Transverse colon (tissue), 4 donors: ENCODE measurements around the gene DZIP3. TPM values are rescaled to one million over a fixed set of nuclear protein-coding genes. Genes with fewer than 3 reads are reported as not detected.

Experiments used
- DNase-seq: peaks from one replicate; pipeline ENCODE4 v3.0.0-alpha.2; 2019
- H3K27ac ChIP-seq, 4 donors: fragments of 200-600 bp; sonication (generic); 2 replicates each; pipeline ENCODE4 v1.5.1; 2016 to 2018; ENCODE audit warnings: inconsistent platforms in 4 of 4
- H3K27me3 ChIP-seq: fragments of 200-600 bp; sonication (generic); 2 replicates; pipeline ENCODE4 v1.5.1; 2017; ENCODE audit warnings: inconsistent platforms
- H3K36me3 ChIP-seq, 4 donors: fragments of 200-600 bp; sonication (generic); 2 replicates each; pipeline ENCODE4 v1.5.1; 2017 to 2019; ENCODE audit warnings: inconsistent platforms in 4 of 4
- H3K4me1 ChIP-seq, 4 donors: fragments of 200-600 bp; sonication (generic); 2 replicates each; pipeline ENCODE4 v1.5.1; 2017 to 2020; ENCODE audit warnings: inconsistent platforms in 4 of 4
- H3K4me3 ChIP-seq, 4 donors: fragments of 200-600 bp; sonication (generic); 1 replicate in 1 of 4; 2 replicates in 3 of 4; pipeline versions ENCODE4 v1.5.1 to v1.6.1; 2017 to 2019; ENCODE audit warnings: inconsistent platforms in 4 of 4
- H3K9me3 ChIP-seq, 2 donors: fragments of 200-600 bp; sonication (generic); 2 replicates each; pipeline ENCODE4 v1.5.1; 2017 to 2019; ENCODE audit warnings: inconsistent platforms in 2 of 2
- CTCF ChIP-seq, 5 experiments: fragments of 200-600 bp in 3 of 5; fragments of 450-650 bp in 2 of 5; sonication (generic) in 3 of 5; IDR thresholded peaks; 1 replicate in 2 of 5; 2 replicates in 3 of 5; pipeline ENCODE4 v1.5.1; 2016 to 2017; ENCODE audit warnings: antibody characterized with exemption in 5 of 5, inconsistent platforms in 3 of 5, mild to moderate bottlenecking in 2 of 5, moderate library complexity in 1 of 5
- EP300 ChIP-seq: sonication (generic); formaldehyde crosslinking; IDR thresholded peaks from one replicate; pipeline ENCODE4 v1.6.1; 2017; ENCODE audit warnings: antibody characterized with exemption, low read depth
- POLR2A ChIP-seq: fragments of 450-650 bp; IDR thresholded peaks from one replicate; pipeline ENCODE4 v1.6.1; 2016; ENCODE audit warnings: antibody characterized with exemption, mild to moderate bottlenecking, moderate library complexity
- POLR2AphosphoS5 ChIP-seq, 3 donors: sonication (generic); formaldehyde crosslinking; IDR thresholded peaks; one replicate each; pipeline ENCODE4 v1.6.1; 2016; ENCODE audit warnings: antibody characterized with exemption in 3 of 3
- WGBS, 2 donors: methylation state at CpG; one replicate each; pipeline ENCODE4 v1.1.5; 2018; ENCODE audit warnings: low coverage in 1 of 2; 5-methylcytosine and 5-hydroxymethylcytosine counted together
- in situ Hi-C, 4 donors: fragments of 200-750 bp; cut with MboI; loops; one replicate each; pipeline versions ENCODE4 v1.15.0 to v1.15.1; 2017; ENCODE audit warnings: low sequenced_read_pairs in 3 of 4, low pct_ligation_motif_present in 1 of 4, low pct_unique_long_range_greater_than_20kb in 1 of 4
- intact Hi-C: fragments of 100-400 bp; cut with DNase I; formaldehyde crosslinking; loops from one replicate; pipeline ENCODE4 v1.15.1; 2023; ENCODE audit warnings: low total_unique reads
- total RNA-seq, 4 donors: library from RNA; depleted of rRNA; stranded (reverse); fragments of >200 nt; gene quantifications; one replicate each; pipeline ENCODE4 v1.1.0, GENCODE V29; 2016

Gene DZIP3
- total RNA-seq, 4 donors from 2014 or later = 1.5 to 7.4 (median 4.1) TPM

- intact Hi-C loops = loop anchor here (2.0 kb wide), 1 partner anchor 253 kb away; no protein-coding TSS in a partner anchor
- Histone ChIP-seq H3K27ac (no peak overlapping the region), H3K27me3 (no peaks in the 10 kb centered on the region), H3K9me3 (no peaks in the 10 kb centered on the region), H3K36me3 (no peaks in the 10 kb centered on the region), H3K4me3 (no peak overlapping the region), H3K4me1 (no peaks in the 10 kb centered on the region)
- no peak for DNase-seq
- in situ Hi-C loops = loop anchor here (5.0 to 10.0 kb wide), 2 partner anchors 253 to 255 kb away; no protein-coding TSS in a partner anchor
- 7 to 19% methylated on average over 6 of the region's 6 CpGs for WGBS, 2 donors
- TF ChIP-seq CTCF (IDR thresholded peaks at IDR 0.05) (peak; percentile 76 to 85 (median 79)), EP300 (no peak)
Observed at GRCh38 chr3:108662142-108662738, 72.7 kb downstream of the DZIP3 start.

DNA sequence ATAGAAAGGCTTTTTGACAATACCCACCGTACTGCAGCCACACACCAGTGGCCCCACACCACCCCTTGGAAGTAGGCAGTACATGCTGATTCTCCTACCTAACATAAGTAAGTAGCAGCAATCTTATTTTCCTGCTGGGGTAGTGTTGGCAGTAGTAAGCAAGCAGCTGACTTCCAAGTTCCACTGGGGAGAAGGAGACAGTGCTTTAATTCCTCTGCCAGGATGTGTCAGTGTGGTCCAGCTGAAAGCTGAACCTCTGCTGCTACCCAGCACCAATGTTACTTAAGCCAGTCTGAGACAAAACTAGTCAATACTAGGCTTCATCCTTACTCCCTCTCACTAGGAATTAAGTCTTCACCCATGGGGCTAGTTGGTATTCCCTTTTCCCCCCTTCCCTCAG, 74.7 kb downstream of the DZIP3 start:
- Histone ChIP-seq H3K27me3 (no peaks in the 10 kb centered on the region), H3K9me3 (no peaks in the 10 kb centered on the region), H3K4me1 (no peaks in the 10 kb centered on the region), H3K36me3 (no peaks in the 10 kb centered on the region), H3K4me3 (no peak overlapping the region), H3K27ac (no peak overlapping the region)
- DNase-seq = no peak
- in situ Hi-C loops = loop anchor here (5.0 to 10.0 kb wide), 2 partner anchors 251 to 253 kb away; no protein-coding TSS in a partner anchor
- intact Hi-C loops = no loop called here
- 86% methylated on average over 1 of the region's 1 CpG; no CpG with 5 or more reads in 1 of the 2 donors for WGBS, 2 donors
- TF ChIP-seq POLR2A (no peak), CTCF (IDR thresholded peaks at IDR 0.05) (no peak), POLR2AphosphoS5 (IDR thresholded peaks at IDR 0.05) (no peak), EP300 (no peak)

DNA sequence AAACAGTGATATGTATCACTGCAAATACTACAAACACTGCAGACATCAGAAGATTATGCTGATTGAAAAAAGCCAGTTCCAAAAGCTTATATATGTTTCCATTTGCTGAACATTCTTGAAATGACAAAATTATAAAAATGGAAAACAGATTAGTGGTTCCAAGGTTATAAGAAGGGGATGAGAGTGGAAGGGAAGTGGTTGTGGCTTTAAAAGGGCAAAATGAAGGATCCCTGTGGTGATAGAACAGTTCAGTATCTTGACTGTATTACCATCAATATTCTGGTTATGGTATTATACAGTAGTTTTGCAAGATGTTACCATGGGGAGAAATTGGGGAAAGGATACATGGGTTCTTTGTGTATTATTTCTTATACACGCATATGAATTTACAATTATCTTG, 77.8 kb downstream of the DZIP3 start:
- no peaks in the 10 kb centered on the region for H3K9me3 ChIP-seq
- no peaks in the 10 kb centered on the region for H3K27me3 ChIP-seq
- in situ Hi-C loops = loop anchor here in 3 of 4 donors (10.0 kb wide), 1 partner anchor 247 kb away; no protein-coding TSS in a partner anchor
- WGBS, 2 donors = 0 to 6% methylated on average over 1 of the region's 1 CpG
- no peak for DNase-seq
- no peak for TF ChIP-seq CTCF (IDR thresholded peaks at IDR 0.05)
- TF ChIP-seq EP300 = no peak
- no peak for TF ChIP-seq POLR2AphosphoS5 (IDR thresholded peaks at IDR 0.05)
- no peak for TF ChIP-seq POLR2A
- intact Hi-C loops = no loop called here
- H3K4me1 ChIP-seq = no peaks in the 10 kb centered on the region
- no peaks in the 10 kb centered on the region for H3K36me3 ChIP-seq
- H3K27ac ChIP-seq = no peak overlapping the region
- no peak overlapping the region for H3K4me3 ChIP-seq

DNA sequence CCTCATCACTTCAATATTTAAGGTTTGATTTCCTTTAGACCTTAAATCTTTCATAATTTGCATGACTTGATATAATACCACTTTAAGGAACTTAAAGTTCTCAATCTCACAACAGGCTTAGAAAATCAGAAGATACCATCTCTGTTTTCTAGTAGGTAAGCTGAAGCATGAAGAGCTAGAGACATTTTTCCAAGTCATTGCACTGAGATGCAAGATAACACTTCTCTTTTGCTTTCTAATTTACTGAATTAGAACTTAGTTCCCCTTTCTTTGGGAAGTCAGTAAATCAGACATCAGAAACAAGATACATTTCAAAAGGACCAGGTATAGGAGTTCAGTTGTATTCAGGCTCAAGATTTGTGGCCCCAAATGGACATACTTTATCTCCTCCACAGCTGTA, 79.7 kb downstream of the DZIP3 start:
- DNase-seq = no peak
- Histone ChIP-seq H3K27me3 (no peaks in the 10 kb centered on the region), H3K9me3 (no peaks in the 10 kb centered on the region), H3K4me1 (no peaks in the 10 kb centered on the region), H3K27ac (no peak overlapping the region), H3K36me3 (no peaks in the 10 kb centered on the region), H3K4me3 (no peak overlapping the region)
- intact Hi-C loops (no loop called here), in situ Hi-C loops (loop anchor here in 3 of 4 donors (10.0 kb wide), 1 partner anchor 246 kb away; no protein-coding TSS in a partner anchor)
- no peak for TF ChIP-seq CTCF (IDR thresholded peaks at IDR 0.05)
- no peak for TF ChIP-seq POLR2A
- TF ChIP-seq POLR2AphosphoS5 (IDR thresholded peaks at IDR 0.05) = no peak
- TF ChIP-seq EP300 = no peak
